ENCODE data around the gene MRPL51.

MRPL51 gene

GRCh38 chr12:6460751-6461371, 32.2 kb downstream of the MRPL51 start:
- DNase-seq = no peak

GRCh38 chr12:6459004-6459337, 34.1 kb downstream of the MRPL51 start:
- no peak for DNase-seq

GRCh38 chr12:6458281-6459003, 34.6 kb downstream of the MRPL51 start:
- no peak for DNase-seq

GRCh38 chr12:6457220-6457945, 35.7 kb downstream of the MRPL51 start:
- DNase-seq = no peak

GRCh38 chr12:6452944-6453630, 40.0 kb downstream of the MRPL51 start:
- DNase-seq = no peak

GRCh38 chr12:6452245-6452943, 40.7 kb downstream of the MRPL51 start:
- no peak for DNase-seq

GRCh38 chr12:6451348-6452244, 41.5 kb downstream of the MRPL51 start, which contains the start of gene TAPBPL:
Gene TAPBPL, plus strand, starts transcription at chr12:6452042. Its CDS starts 207 bp downstream, at chr12:6452249.
- DNase-seq = peak; percentile 66

GRCh38 chr12:6450869-6451347, 42.2 kb downstream of the MRPL51 start:
- DNase-seq = no peak

GRCh38 chr12:6450091-6450868, 42.8 kb downstream of the MRPL51 start:
- no peak for DNase-seq

GRCh38 chr12:6444704-6445688, 48.1 kb downstream of the MRPL51 start, which contains the start of gene CD27:
Gene CD27, plus strand, starts transcription at chr12:6444955. Its CDS starts 141 bp downstream, at chr12:6445096.
- no peak for DNase-seq

- no peak for DNase-seq
These were observed 49.0 kb downstream of the MRPL51 start for GRCh38 chr12:6444031-6444430.

- DNase-seq = no peak
These were observed 49.6 kb downstream of the MRPL51 start for GRCh38 chr12:6443361-6443983.

GRCh38 chr12:6442836-6443235, 50.2 kb downstream of the MRPL51 start:
- DNase-seq = no peak
